SK-N-MC (cell line): ENCODE results near the gene LDHD.

Experiments used
- EZH2 ChIP-seq: fragments of 200-600 bp; sonication (generic); IDR thresholded peaks from one replicate; pipeline ENCODE4 v1.6.1; 2017; ENCODE audit warnings: antibody characterized with exemption
- POLR2AphosphoS5 ChIP-seq: IDR thresholded peaks from 2 replicates; pipeline ENCODE4 v1.6.1; 2012; ENCODE audit warnings: mild to moderate bottlenecking, low read depth, low read length, borderline replicate concordance

DNA sequence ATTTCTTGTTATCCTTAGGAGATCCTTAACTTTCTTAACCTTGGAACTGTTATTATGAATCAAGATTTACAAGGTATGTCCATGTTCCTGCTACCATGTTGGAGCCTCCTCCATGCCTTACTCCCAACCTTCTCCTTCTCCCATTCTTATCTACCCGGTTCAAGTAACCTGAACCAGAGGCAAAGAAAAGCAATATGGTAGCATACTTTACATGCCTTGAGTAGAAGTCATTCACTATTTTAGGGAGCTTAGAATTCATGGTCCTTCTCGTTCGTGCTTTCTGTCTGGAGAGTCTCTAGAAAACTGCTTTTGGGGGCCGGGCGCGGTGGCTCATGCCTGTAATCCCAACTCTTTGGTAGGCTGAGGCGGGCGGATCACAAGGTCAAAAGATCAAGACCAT lies 37.7 kb downstream of the LDHD start:
- TF ChIP-seq POLR2AphosphoS5 (no peak), EZH2 (no peak)
